HT1080 (cell line): ENCODE data around the gene ZNF723. TPM values are rescaled to one million over a fixed set of nuclear protein-coding genes. Genes with fewer than 3 reads are reported as not detected.
"Not testable (repeated sequence)": the region's sequence is repeated elsewhere in the genome, so short reads cannot be mapped to it uniquely, and the experiment has no call there.

Experiments
- DNase-seq: peaks from one replicate; pipeline ENCODE4 v3.0.0-alpha.2; 2015; ENCODE audit warnings: low read depth
- polyA plus RNA-seq, 2 experiments: library from polyadenylated mRNA; depleted of rRNA; stranded (reverse); fragments of >200 nt; gene quantifications; 2 replicates each; pipeline ENCODE4 v1.2.3, GENCODE V29; 2015
- small RNA-seq: library from RNA; depleted of rRNA; stranded (forward); fragments of <200 nt; gene quantifications from one replicate; pipeline ENCODE3, GENCODE V24; 2014
- total RNA-seq: library from RNA; depleted of rRNA; stranded (reverse); fragments of >200 nt; shearing (Covaris generic); gene quantifications from 2 replicates; pipeline ENCODE4 v1.2.3, GENCODE V29; 2014; rRNA removed

The ZNF723 gene
- total RNA-seq, result not detected in 2 replicates
- not detected in 2 replicates for polyA plus RNA-seq (2015; cell fraction: cytosol; rRNA removed)
- not detected in 2 replicates for polyA plus RNA-seq (2015; cell fraction: nucleus; rRNA removed)

GRCh38 chr19:22832031-22832762 lies at the start of gene ZNF723:
TSS of gene ZNF723 (plus strand) at chr19:22832291. CDS start at chr19:22832380, 89 bp downstream.
- no peak for DNase-seq

GRCh38 chr19:22783651-22784410 lies 48.3 kb upstream of the ZNF723 start, which contains the start of gene ZNF99:
TSS of gene ZNF99 (minus strand) at chr19:22784151. CDS start at chr19:22784016, 135 bp downstream.
- no peak for DNase-seq

GRCh38 chr19:22792863-22793262 lies 39.2 kb upstream of the ZNF723 start:
- not testable (repeated sequence) for DNase-seq

- no peak for DNase-seq
Observed at GRCh38 chr19:22797040-22797439, 35.1 kb upstream of the ZNF723 start.

- no peak for DNase-seq
Observed at GRCh38 chr19:22806418-22806817, 25.7 kb upstream of the ZNF723 start.

- no peak for DNase-seq
Observed at GRCh38 chr19:22807061-22807835, 24.8 kb upstream of the ZNF723 start.

- no peak for DNase-seq
Observed at GRCh38 chr19:22814124-22814523, 18.0 kb upstream of the ZNF723 start.

- DNase-seq, result no peak
Observed at GRCh38 chr19:22831211-22831610, 880 bp upstream of the ZNF723 start.

GRCh38 chr19:22857713-22858320 lies 25.7 kb downstream of the ZNF723 start:
- not testable (repeated sequence) for DNase-seq

- DNase-seq, result no peak
Observed at GRCh38 chr19:22882797-22883196, 50.7 kb downstream of the ZNF723 start.

- no peak for DNase-seq
Observed at GRCh38 chr19:22893855-22894270, 61.8 kb downstream of the ZNF723 start.

- no peak for DNase-seq
Observed at GRCh38 chr19:22901431-22902130, 69.5 kb downstream of the ZNF723 start.

Small RNAs within 50 kb of the gene (small RNA-seq; reads per million reads assigned to genes)
- not detected for gene VN1R88P

Other genes with a start within 250 kb of the ZNF723 start
- gene ZNF492, start 198.0 kb upstream of the ZNF723 start, total RNA-seq, result not detected in 2 replicates
- gene ZNF99, start 48.1 kb upstream of the ZNF723 start, total RNA-seq, result not detected in 2 replicates
- not detected in 2 replicates for gene ZNF728, start 170.9 kb downstream of the ZNF723 start, total RNA-seq